WTC11 (cell line): Measurements from ENCODE around the gene DCUN1D1. TPM values are rescaled to one million over a fixed set of nuclear protein-coding genes. Genes with fewer than 3 reads are reported as not detected.

Source experiments
- ATAC-seq: fragments of 200-7000 bp; cut with Tn5 transposase; 2 replicates; pipeline ENCODE4 v1.10.0; 2021; ENCODE audit warnings: mild to moderate bottlenecking, moderate library complexity
- CTCF ChIA-PET: fragments of 300-600 bp; sonication (Branson Sonifier 250); formaldehyde crosslinking; loops from one replicate; lab custom pipeline; 2021; ENCODE audit warnings: antibody characterized with exemption; lab: Charles Lee
- POLR2A ChIA-PET: fragments of 350-600 bp; sonication (Branson Sonifier 250); formaldehyde crosslinking; loops from one replicate; lab custom pipeline; 2021; ENCODE audit warnings: antibody characterized with exemption; lab: Charles Lee
- DNase-seq: peaks from one replicate; pipeline ENCODE4 v3.0.0; 2021; ENCODE audit warnings: low spot score
- H3K27ac Mint-ChIP-seq: 2 replicates; pipeline ENCODE4 v1.8.0; 2021; ENCODE audit warnings: mixed read lengths
- H3K27me3 Mint-ChIP-seq: 2 replicates; pipeline ENCODE4 v1.8.0; 2021; ENCODE audit warnings: low read depth, mild to moderate bottlenecking, moderate library complexity, mixed read lengths
- H3K36me3 Mint-ChIP-seq: 2 replicates; pipeline ENCODE4 v1.8.0; 2021; ENCODE audit warnings: mixed read lengths
- H3K4me1 Mint-ChIP-seq: 2 replicates; pipeline ENCODE4 v1.8.0; 2022; ENCODE audit warnings: mixed read lengths
- H3K4me3 Mint-ChIP-seq: 2 replicates; pipeline ENCODE4 v1.8.0; 2021; ENCODE audit warnings: mild to moderate bottlenecking, moderate library complexity, mixed read lengths
- H3K9me3 Mint-ChIP-seq: 2 replicates; pipeline ENCODE4 v1.8.0; 2021; ENCODE audit warnings: mixed read lengths
- AR ChIP-seq: fragments of 250-450 bp; sonication (Bioruptor Pico); IDR thresholded peaks from 2 replicates; pipeline ENCODE4 v1.9.0; 2021; ENCODE audit warnings: mild to moderate bottlenecking
- ATF2 ChIP-seq: sonication (generic); formaldehyde crosslinking; IDR thresholded peaks from 2 replicates; pipeline ENCODE4 v1.8.1; 2022; ENCODE audit warnings: low read depth, missing genetic modification reagents, borderline replicate concordance
- ATF3 ChIP-seq: sonication (generic); formaldehyde crosslinking; conservative IDR thresholded peaks from 2 replicates; pipeline ENCODE4 v1.8.1; 2022; ENCODE audit warnings: mild to moderate bottlenecking, missing genetic modification reagents
- CBFB ChIP-seq: sonication (generic); formaldehyde crosslinking; IDR thresholded peaks from 2 replicates; pipeline ENCODE4 v1.8.1; 2022; ENCODE audit warnings: mild to moderate bottlenecking, low read depth, missing genetic modification reagents
- CREM ChIP-seq: sonication (generic); formaldehyde crosslinking; IDR thresholded peaks from 2 replicates; pipeline ENCODE4 v1.8.1; 2022; ENCODE audit warnings: mild to moderate bottlenecking, missing genetic modification reagents, moderate library complexity
- CTCF ChIP-seq: fragments of 200-600 bp; IDR thresholded peaks from 2 replicates; pipeline ENCODE4 v1.8.0; 2022; ENCODE audit warnings: antibody characterized with exemption
- E2F4 ChIP-seq: sonication (generic); formaldehyde crosslinking; IDR thresholded peaks from 2 replicates; pipeline ENCODE4 v1.8.1; 2022; ENCODE audit warnings: low read depth, mild to moderate bottlenecking, moderate library complexity, missing genetic modification reagents, borderline replicate concordance
- E2F5 ChIP-seq: sonication (generic); formaldehyde crosslinking; IDR thresholded peaks from 2 replicates; pipeline ENCODE4 v1.8.1; 2022; ENCODE audit warnings: mild to moderate bottlenecking, moderate library complexity, missing genetic modification reagents
- FOXP1 ChIP-seq: sonication (generic); formaldehyde crosslinking; IDR thresholded peaks from 2 replicates; pipeline ENCODE4 v1.8.0; 2022; ENCODE audit warnings: missing genetic modification reagents, mild to moderate bottlenecking, moderate library complexity, borderline replicate concordance
- IRF1 ChIP-seq: sonication (generic); formaldehyde crosslinking; IDR thresholded peaks from 2 replicates; pipeline ENCODE4 v1.8.0; 2023; ENCODE audit warnings: missing genetic modification reagents
- IRF2 ChIP-seq: sonication (generic); formaldehyde crosslinking; IDR thresholded peaks from 2 replicates; pipeline ENCODE4 v1.8.0; 2022; ENCODE audit warnings: low read depth, missing genetic modification reagents, borderline replicate concordance
- JUN ChIP-seq: sonication (generic); formaldehyde crosslinking; IDR thresholded peaks from 2 replicates; pipeline ENCODE4 v1.8.0; 2023; ENCODE audit warnings: mild to moderate bottlenecking, missing genetic modification reagents
- NR1H2 ChIP-seq: sonication (generic); formaldehyde crosslinking; IDR thresholded peaks from 2 replicates; pipeline ENCODE4 v1.9.0; 2021; ENCODE audit warnings: mild to moderate bottlenecking, moderate library complexity, missing genetic modification reagents
- PRRX2 ChIP-seq: fragments of 250-450 bp; sonication (Bioruptor Pico); IDR thresholded peaks from 2 replicates; pipeline ENCODE4 v1.8.0; 2021; ENCODE audit warnings: mild to moderate bottlenecking
- TEAD4 ChIP-seq: sonication (generic); formaldehyde crosslinking; IDR thresholded peaks from 2 replicates; pipeline ENCODE4 v1.8.0; 2022; ENCODE audit warnings: mild to moderate bottlenecking, missing genetic modification reagents
- TP53 ChIP-seq: sonication (generic); formaldehyde crosslinking; IDR thresholded peaks from 2 replicates; pipeline ENCODE4 v1.8.1; 2023; ENCODE audit warnings: mild to moderate bottlenecking, missing genetic modification reagents
- ZNF121 ChIP-seq: sonication (generic); formaldehyde crosslinking; IDR thresholded peaks from 2 replicates; pipeline ENCODE4 v1.8.0; 2023; ENCODE audit warnings: missing genetic modification reagents
- ZNF219 ChIP-seq: sonication (generic); formaldehyde crosslinking; IDR thresholded peaks from 2 replicates; pipeline ENCODE4 v1.8.0; 2023; ENCODE audit warnings: missing genetic modification reagents, mild to moderate bottlenecking, borderline replicate concordance
- ZNF317 ChIP-seq: sonication (generic); formaldehyde crosslinking; IDR thresholded peaks from 2 replicates; pipeline ENCODE4 v1.8.1; 2023; ENCODE audit warnings: low read depth, mild to moderate bottlenecking, moderate library complexity, missing genetic modification reagents, borderline replicate concordance
- ZNF671 ChIP-seq: fragments of 250-450 bp; sonication (Bioruptor Pico); IDR thresholded peaks from 2 replicates; pipeline ENCODE4 v1.8.0; 2021; ENCODE audit warnings: mild to moderate bottlenecking
- total RNA-seq: library from RNA; stranded (reverse); gene quantifications from 3 replicates; pipeline ENCODE4 v1.2.3, GENCODE V29; 2021

DCUN1D1 gene
- total RNA-seq, 1 experiment from 2014 or later, result 64.5 TPM

GRCh38 chr3:182940266-182940808, 40.0 kb downstream of the DCUN1D1 start:
- CTCF ChIA-PET, result interaction anchor here (0.5 kb wide), 1 partner anchor 329 kb away, joined by 3 read pairs; no protein-coding TSS in a partner anchor
- H3K4me1 Mint-ChIP-seq, result peaks cover 48% of the 10 kb centered on the region
- peak overlapping the region; percentile 1 for H3K27ac Mint-ChIP-seq

More at GRCh38 chr3:182940266-182940808, 40.0 kb downstream of the DCUN1D1 start:
- H3K9me3 Mint-ChIP-seq, result no peaks in the 10 kb centered on the region
- no peak for ATAC-seq
- no peak for DNase-seq
- no peak overlapping the region for H3K4me3 Mint-ChIP-seq
- TF ChIP-seq TP53 (CRISPR knock-in tag) (no peak), ATF2 (no peak), ATF3 (CRISPR knock-in tag) (no peak), CBFB (CRISPR knock-in tag) (no peak), IRF1 (CRISPR knock-in tag) (no peak), ZNF219 (CRISPR knock-in tag) (no peak), ZNF671 (CRISPR knock-in tag) (no peak), NR1H2 (CRISPR knock-in tag) (no peak), CREM (CRISPR knock-in tag) (no peak), TEAD4 (CRISPR knock-in tag) (no peak), ZNF317 (CRISPR knock-in tag) (no peak), IRF2 (CRISPR knock-in tag) (no peak), FOXP1 (no peak), JUN (CRISPR knock-in tag) (no peak), PRRX2 (no peak), E2F4 (no peak), ZNF121 (no peak), CTCF (no peak), AR (no peak), E2F5 (CRISPR knock-in tag) (no peak)
- peaks cover 11% of the 10 kb centered on the region for H3K36me3 Mint-ChIP-seq
- H3K27me3 Mint-ChIP-seq, result no peaks in the 10 kb centered on the region
- POLR2A ChIA-PET, result no interaction called here
